ENCODE measurements around the gene MSGN1. TPM values are rescaled to one million over a fixed set of nuclear protein-coding genes. Genes with fewer than 3 reads are reported as not detected.

Gene MSGN1
- total RNA-seq: not detected in 2 replicates
- polyA plus RNA-seq: not detected in 2 replicates

GRCh38 chr2:17816396-17817245, at the start of gene MSGN1:
TSS of gene MSGN1 (plus strand) at chr2:17816460. CDS start at chr2:17816519, 59 bp downstream.
- no peaks in the 10 kb centered on the region for H3K9me3 ChIP-seq (ENCODE audit: low read depth)
- TF ChIP-seq, protein P1, sequence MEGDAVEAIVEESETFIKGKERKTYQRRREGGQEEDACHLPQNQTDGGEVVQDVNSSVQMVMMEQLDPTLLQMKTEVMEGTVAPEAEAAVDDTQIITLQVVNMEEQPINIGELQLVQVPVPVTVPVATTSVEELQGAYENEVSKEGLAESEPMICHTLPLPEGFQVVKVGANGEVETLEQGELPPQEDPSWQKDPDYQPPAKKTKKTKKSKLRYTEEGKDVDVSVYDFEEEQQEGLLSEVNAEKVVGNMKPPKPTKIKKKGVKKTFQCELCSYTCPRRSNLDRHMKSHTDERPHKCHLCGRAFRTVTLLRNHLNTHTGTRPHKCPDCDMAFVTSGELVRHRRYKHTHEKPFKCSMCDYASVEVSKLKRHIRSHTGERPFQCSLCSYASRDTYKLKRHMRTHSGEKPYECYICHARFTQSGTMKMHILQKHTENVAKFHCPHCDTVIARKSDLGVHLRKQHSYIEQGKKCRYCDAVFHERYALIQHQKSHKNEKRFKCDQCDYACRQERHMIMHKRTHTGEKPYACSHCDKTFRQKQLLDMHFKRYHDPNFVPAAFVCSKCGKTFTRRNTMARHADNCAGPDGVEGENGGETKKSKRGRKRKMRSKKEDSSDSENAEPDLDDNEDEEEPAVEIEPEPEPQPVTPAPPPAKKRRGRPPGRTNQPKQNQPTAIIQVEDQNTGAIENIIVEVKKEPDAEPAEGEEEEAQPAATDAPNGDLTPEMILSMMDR (IDR thresholded peaks at IDR 0.05; ENCODE audit: low read depth, low read length): no peak
- peaks cover 4% of the 10 kb centered on the region for H3K4me1 ChIP-seq (ENCODE audit: low read depth)
- no peak for DNase-seq (ENCODE audit: low read depth in 1 of 2, low spot score in 1 of 2)
- H3K27ac ChIP-seq: no peak within 1 kb of the TSS
- no peaks in the 10 kb centered on the region for H3K27me3 ChIP-seq
- no peaks in the 10 kb centered on the region for H3K36me3 ChIP-seq
- H3K4me3 ChIP-seq: no peak within 1 kb of the TSS

- Histone ChIP-seq H3K4me3 (no peak overlapping the region), H3K4me1 (ENCODE audit: low read depth) (no peaks in the 10 kb centered on the region), H3K9me3 (ENCODE audit: low read depth) (no peaks in the 10 kb centered on the region), H3K27me3 (no peaks in the 10 kb centered on the region), H3K36me3 (peaks cover 6% of the 10 kb centered on the region), H3K27ac (no peak overlapping the region)
- DNase-seq (ENCODE audit: low read depth in 1 of 2, low spot score in 1 of 2): no peak
- TF ChIP-seq, protein P1 (IDR thresholded peaks at IDR 0.05; ENCODE audit: low read depth, low read length): no peak
Observed at GRCh38 chr2:17768894-17769293, 47.4 kb upstream of the MSGN1 start.

DNA sequence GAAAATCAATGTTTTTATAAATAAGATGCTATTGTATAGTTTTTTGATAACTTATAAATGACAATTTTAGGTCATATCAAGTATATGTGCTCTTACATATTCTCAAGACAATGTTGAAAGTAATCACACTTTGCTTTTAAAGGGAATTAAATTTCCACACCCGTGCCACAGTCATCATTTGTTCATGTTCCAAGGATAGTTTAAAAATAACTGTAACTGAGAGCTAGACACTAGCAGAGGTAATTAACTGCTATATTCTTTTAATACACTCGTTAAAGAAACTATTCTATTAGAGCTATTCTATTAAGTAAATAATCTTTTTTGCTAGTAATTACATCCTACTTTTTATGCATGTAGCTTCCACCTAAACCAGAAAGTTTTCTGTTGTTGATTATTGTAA, 44.3 kb upstream of the MSGN1 start:
- Histone ChIP-seq H3K36me3 (peaks cover 11% of the 10 kb centered on the region), H3K4me1 (ENCODE audit: low read depth) (no peaks in the 10 kb centered on the region), H3K9me3 (ENCODE audit: low read depth) (no peaks in the 10 kb centered on the region), H3K4me3 (no peak overlapping the region), H3K27ac (no peak overlapping the region), H3K27me3 (no peaks in the 10 kb centered on the region)
- TF ChIP-seq, protein P1 (IDR thresholded peaks at IDR 0.05; ENCODE audit: low read depth, low read length): no peak
- DNase-seq (ENCODE audit: low read depth in 1 of 2, low spot score in 1 of 2): no peak

- Histone ChIP-seq H3K4me1 (ENCODE audit: low read depth) (no peaks in the 10 kb centered on the region), H3K36me3 (peaks cover 13% of the 10 kb centered on the region), H3K27me3 (no peaks in the 10 kb centered on the region), H3K27ac (no peak overlapping the region), H3K4me3 (no peak overlapping the region), H3K9me3 (ENCODE audit: low read depth) (no peaks in the 10 kb centered on the region)
- TF ChIP-seq, protein P1 (IDR thresholded peaks at IDR 0.05; ENCODE audit: low read depth, low read length): no peak
- DNase-seq (ENCODE audit: low read depth in 1 of 2, low spot score in 1 of 2): no peak
Observed at GRCh38 chr2:17772532-17772931, 43.7 kb upstream of the MSGN1 start.

DNA sequence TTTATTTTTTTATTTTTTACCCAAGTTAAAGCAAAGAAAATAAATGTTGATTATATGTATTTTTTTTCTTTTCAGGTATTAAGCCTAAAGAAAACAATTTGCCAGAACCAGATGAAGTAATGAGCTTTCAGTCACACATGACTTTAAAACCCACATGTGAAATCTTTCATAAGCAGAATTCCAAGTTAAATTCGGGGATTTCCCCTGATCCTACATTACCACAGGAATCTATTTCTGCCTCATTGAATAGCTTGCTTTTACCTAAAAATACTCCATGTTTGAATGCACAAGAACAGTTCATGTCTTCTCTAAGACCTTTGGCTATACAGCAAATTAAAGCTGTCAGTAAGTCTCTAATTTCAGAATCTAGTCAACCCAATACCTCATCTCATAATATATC, 35.7 kb upstream of the MSGN1 start:
- no peaks in the 10 kb centered on the region for H3K4me1 ChIP-seq (ENCODE audit: low read depth)
- no peak for DNase-seq (ENCODE audit: low read depth in 1 of 2, low spot score in 1 of 2)
- H3K27ac ChIP-seq: no peak overlapping the region
- TF ChIP-seq, protein P1 (IDR thresholded peaks at IDR 0.05; ENCODE audit: low read depth, low read length): no peak
- no peak overlapping the region for H3K4me3 ChIP-seq
- H3K9me3 ChIP-seq (ENCODE audit: low read depth): no peaks in the 10 kb centered on the region
- H3K36me3 ChIP-seq: peaks cover 18% of the 10 kb centered on the region
- no peaks in the 10 kb centered on the region for H3K27me3 ChIP-seq
